Upper lobe of right lung (tissue), 1 donor: Measurements from ENCODE around the gene PIP4K2B. TPM values are rescaled to one million over a fixed set of nuclear protein-coding genes. Genes with fewer than 3 reads are reported as not detected.

Source experiments
- ATAC-seq: fragments of 200-7000 bp; cut with Tn5 transposase; one replicate; pipeline ENCODE4 v1.9.1; 2020; ENCODE audit warnings: mild to moderate bottlenecking, moderate library complexity
- DNase-seq: peaks from one replicate; pipeline ENCODE4 v3.0.0-alpha.2; 2020
- H3K27ac ChIP-seq: fragments of 200-600 bp; one replicate; pipeline ENCODE4 v1.8.0; 2022
- H3K27me3 ChIP-seq: fragments of 200-600 bp; one replicate; pipeline ENCODE4 v1.8.0; 2022; ENCODE audit warnings: mild to moderate bottlenecking
- H3K36me3 ChIP-seq: fragments of 200-600 bp; one replicate; pipeline ENCODE4 v1.8.0; 2022
- H3K4me1 ChIP-seq: fragments of 200-600 bp; one replicate; pipeline ENCODE4 v1.8.0; 2022
- H3K4me3 ChIP-seq: fragments of 200-600 bp; one replicate; pipeline ENCODE4 v1.8.0; 2022; ENCODE audit warnings: mild to moderate bottlenecking
- H3K9me3 ChIP-seq: fragments of 200-600 bp; one replicate; pipeline ENCODE4 v1.8.0; 2022
- CTCF ChIP-seq: fragments of 200-600 bp; IDR thresholded peaks from one replicate; pipeline ENCODE4 v1.8.0; 2022; ENCODE audit warnings: antibody characterized with exemption
- intact Hi-C: fragments of 100-400 bp; cut with DNase I; formaldehyde crosslinking; loops from one replicate; pipeline ENCODE4 v1.11.0; 2022
- total RNA-seq: library from RNA; stranded (reverse); fragmentation: NEBNext Ultra II Directional; extraction: Animal tissue kit (Norgen Biotek cat#: 25700); gene quantifications from one replicate; pipeline ENCODE4 v1.2.1, GENCODE V29; 2021
- donor health status: DM: no; HTN: yes; CAD: no; lungs with severe emphysema.

Gene PIP4K2B
- total RNA-seq, 1 donor from 2014 or later = 50.5 TPM

DNA sequence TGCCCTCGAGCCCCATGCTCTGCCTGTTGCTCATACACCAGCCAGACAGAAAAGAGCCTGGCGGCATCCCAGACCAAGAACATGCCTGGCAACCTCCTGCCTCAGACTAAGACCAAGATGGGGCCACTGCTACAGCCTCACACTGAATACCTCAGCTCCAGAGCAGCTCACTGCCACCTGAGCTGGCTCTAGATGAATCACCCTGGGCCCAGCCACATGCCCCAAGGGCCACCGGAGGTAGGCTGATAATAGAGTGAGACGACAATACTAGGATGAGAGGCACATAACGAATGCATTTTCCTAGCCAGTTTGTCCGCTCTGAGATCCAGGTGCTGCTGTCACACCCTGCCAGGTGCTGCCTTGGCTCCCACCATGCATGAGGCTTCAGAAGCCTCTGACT, 13.0 kb downstream of the PIP4K2B start:
- DNase-seq (no peak), ATAC-seq (no peak)
- no peaks in the 10 kb centered on the region for H3K9me3 ChIP-seq
- H3K4me3 ChIP-seq = no peak overlapping the region
- no peak overlapping the region for H3K27ac ChIP-seq
- no peak for TF ChIP-seq CTCF
- H3K4me1 ChIP-seq = peaks cover 6% of the 10 kb centered on the region
- intact Hi-C loops = no loop called here
- no peaks in the 10 kb centered on the region for H3K27me3 ChIP-seq
- H3K36me3 ChIP-seq = peaks cover 51% of the 10 kb centered on the region

GRCh38 chr17:38783227-38783626, 16.1 kb downstream of the PIP4K2B start:
- no peak overlapping the region for H3K27ac ChIP-seq
- intact Hi-C loops = no loop called here
- H3K9me3 ChIP-seq = no peaks in the 10 kb centered on the region
- H3K4me3 ChIP-seq = no peak overlapping the region
- no peak for DNase-seq
- no peak for TF ChIP-seq CTCF
- no peaks in the 10 kb centered on the region for H3K27me3 ChIP-seq
- H3K36me3 ChIP-seq = peaks cover 82% of the 10 kb centered on the region
- H3K4me1 ChIP-seq = no peaks in the 10 kb centered on the region
- ATAC-seq = no peak

DNA sequence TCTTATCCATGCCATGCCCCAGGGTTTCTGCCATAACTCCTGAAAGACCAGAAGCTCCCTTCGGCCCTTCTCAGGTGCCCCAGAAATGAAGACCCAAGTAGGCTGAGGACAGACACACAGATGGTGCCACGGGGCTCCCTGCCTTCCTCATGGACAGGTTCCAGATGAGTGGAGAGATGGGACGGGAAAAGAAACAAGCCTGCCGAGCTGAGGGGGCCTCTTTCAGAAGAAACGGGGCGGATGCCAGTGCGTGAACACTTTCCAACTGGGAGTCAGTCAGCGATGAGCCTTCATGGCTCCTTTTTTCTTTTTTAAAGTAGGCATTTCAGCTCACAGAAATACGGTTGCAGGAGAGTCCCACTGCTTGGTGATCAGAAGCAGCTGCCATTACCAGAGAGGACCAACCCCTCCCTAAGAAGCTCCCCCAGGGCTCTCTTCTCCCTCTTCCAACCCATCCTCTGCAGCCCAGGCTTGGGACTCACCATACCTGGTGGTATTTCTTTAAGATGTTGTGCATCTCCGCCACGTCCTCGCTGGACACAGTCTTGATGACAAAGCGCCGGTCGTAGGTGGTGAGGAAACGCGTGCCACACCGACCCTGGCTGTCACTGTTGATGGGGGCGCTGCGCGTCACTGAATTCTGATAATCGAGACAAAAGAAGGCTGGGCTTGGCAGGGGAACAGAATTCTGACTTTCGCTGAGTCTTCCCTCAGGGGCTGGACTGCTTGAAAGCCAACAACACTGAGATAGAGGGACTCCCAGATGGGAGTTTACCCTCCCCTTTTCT, 19.2 kb downstream of the PIP4K2B start:
- no peaks in the 10 kb centered on the region for H3K9me3 ChIP-seq
- no peak overlapping the region for H3K27ac ChIP-seq
- intact Hi-C loops = no loop called here
- H3K4me1 ChIP-seq = no peaks in the 10 kb centered on the region
- H3K27me3 ChIP-seq = no peaks in the 10 kb centered on the region
- H3K36me3 ChIP-seq = peaks cover 98% of the 10 kb centered on the region
- DNase-seq (no peak), ATAC-seq (no peak)
- TF ChIP-seq CTCF = no peak
- no peak overlapping the region for H3K4me3 ChIP-seq

- Histone ChIP-seq H3K9me3 (no peaks in the 10 kb centered on the region), H3K27ac (no peak overlapping the region), H3K36me3 (peaks cover 100% of the 10 kb centered on the region), H3K4me3 (no peak overlapping the region), H3K27me3 (no peaks in the 10 kb centered on the region), H3K4me1 (no peaks in the 10 kb centered on the region)
- no peak for TF ChIP-seq CTCF
- DNase-seq = no peak
- ATAC-seq = no peak
- intact Hi-C loops = no loop called here
Measured at GRCh38 chr17:38777641-38778250, 21.6 kb downstream of the PIP4K2B start.

DNA sequence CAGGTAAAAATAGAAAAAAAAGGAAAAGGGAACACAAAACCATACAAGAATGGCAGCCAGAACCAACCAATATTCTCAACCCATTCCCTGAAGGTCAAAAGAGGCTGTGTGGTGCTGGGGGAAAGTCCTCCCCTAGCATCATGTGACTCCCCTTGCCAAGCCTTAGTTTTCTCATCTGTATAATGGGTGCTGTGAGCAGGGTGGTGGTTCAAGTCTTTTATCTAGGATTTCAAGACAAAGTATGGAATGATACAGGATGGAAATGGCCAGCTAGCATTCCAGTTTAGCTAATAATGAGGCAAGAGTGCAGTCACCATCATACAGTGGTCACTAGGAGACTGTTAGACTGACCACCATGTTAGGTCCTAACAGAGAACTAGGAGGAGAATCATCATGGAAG, 26.1 kb downstream of the PIP4K2B start:
- no peak for TF ChIP-seq CTCF

More for the DNA sequence above, 26.1 kb downstream of the PIP4K2B start:
- Histone ChIP-seq H3K4me3 (no peak overlapping the region), H3K36me3 (peaks cover 99% of the 10 kb centered on the region), H3K4me1 (no peaks in the 10 kb centered on the region), H3K27me3 (no peaks in the 10 kb centered on the region), H3K27ac (no peak overlapping the region), H3K9me3 (no peaks in the 10 kb centered on the region)
- ATAC-seq = no peak
- intact Hi-C loops = no loop called here
- DNase-seq = no peak
